HepG2 (cell line): ENCODE measurements around the gene OR6X1. TPM values are rescaled to one million over a fixed set of nuclear protein-coding genes. Genes with fewer than 3 reads are reported as not detected.

Experiments used
- CENPT ChIP-seq: sonication (generic); formaldehyde crosslinking; IDR thresholded peaks from 2 replicates; pipeline ENCODE4 v1.8.0; 2022; ENCODE audit warnings: low read depth, mild to moderate bottlenecking, moderate library complexity, missing genetic modification reagents
- CHD4 ChIP-seq: fragments of 200-600 bp; sonication (generic); IDR thresholded peaks from 2 replicates; pipeline ENCODE4 v1.7.0; 2017; ENCODE audit warnings: mild to moderate bottlenecking, low read length, borderline replicate concordance
- HDAC2 ChIP-seq: sonication (generic); formaldehyde crosslinking; IDR thresholded peaks from 2 replicates; pipeline ENCODE4 v1.4.0; 2020; ENCODE audit warnings: missing genetic modification reagents
- ISX ChIP-seq: sonication (generic); formaldehyde crosslinking; conservative IDR thresholded peaks from 2 replicates; pipeline ENCODE4 v1.5.0; 2020; ENCODE audit warnings: missing genetic modification reagents
- MAF1 ChIP-seq: sonication (generic); formaldehyde crosslinking; IDR thresholded peaks from 2 replicates; pipeline ENCODE4 v1.5.0; 2020; ENCODE audit warnings: missing genetic modification reagents, borderline replicate concordance
- PRPF4 ChIP-seq: fragments of 200-400 bp; formaldehyde crosslinking; IDR thresholded peaks from 2 replicates; pipeline ENCODE4 v1.6.1; 2016; ENCODE audit warnings: low read length, low read depth; ENCODE audit not compliant: poor library complexity, severe bottlenecking
- REPIN1 ChIP-seq: sonication (generic); formaldehyde crosslinking; IDR thresholded peaks from 2 replicates; pipeline ENCODE4 v1.8.0; 2022; ENCODE audit warnings: missing genetic modification reagents, low read depth, mild to moderate bottlenecking, borderline replicate concordance
- RNF2 ChIP-seq: fragments of 450-650 bp; conservative IDR thresholded peaks from 2 replicates; pipeline ENCODE4 v1.6.1; 2016; ENCODE audit warnings: low read depth
- RXRA ChIP-seq: sonication (generic); formaldehyde crosslinking; IDR thresholded peaks from 2 replicates; pipeline ENCODE4 v1.5.1; 2020; ENCODE audit warnings: missing genetic modification reagents
- SALL1 ChIP-seq: sonication (generic); formaldehyde crosslinking; IDR thresholded peaks from 2 replicates; pipeline ENCODE4 v1.8.0; 2022; ENCODE audit warnings: mild to moderate bottlenecking, missing genetic modification reagents
- SAP130 ChIP-seq: IDR thresholded peaks from 2 replicates; pipeline ENCODE4 v1.6.1; 2016; ENCODE audit warnings: low read depth
- SPEN ChIP-seq: sonication (generic); formaldehyde crosslinking; IDR thresholded peaks from 2 replicates; pipeline ENCODE4 v1.5.1; 2020; ENCODE audit warnings: low read depth, mild to moderate bottlenecking, missing genetic modification reagents
- ZFP1 ChIP-seq: IDR thresholded peaks from 2 replicates; pipeline ENCODE4 v1.6.1; 2016
- ZKSCAN1 ChIP-seq: fragments of 150-350 bp; IDR thresholded peaks from 2 replicates; pipeline ENCODE4 v1.6.1; 2014; ENCODE audit warnings: low read length
- ZNF136 ChIP-seq: sonication (generic); formaldehyde crosslinking; IDR thresholded peaks from 2 replicates; pipeline ENCODE4 v1.8.1; 2022; ENCODE audit warnings: low read depth, mild to moderate bottlenecking, moderate library complexity, missing genetic modification reagents
- ZNF260 ChIP-seq: sonication (generic); formaldehyde crosslinking; IDR thresholded peaks from 2 replicates; pipeline ENCODE4 v1.4.0; 2020; ENCODE audit warnings: missing genetic modification reagents, low read depth, mild to moderate bottlenecking, borderline replicate concordance
- ZNF263 ChIP-seq: sonication (generic); formaldehyde crosslinking; IDR thresholded peaks from 2 replicates; pipeline ENCODE4 v1.4.0; 2020; ENCODE audit warnings: missing genetic modification reagents
- ZNF335 ChIP-seq: sonication (generic); formaldehyde crosslinking; IDR thresholded peaks from 2 replicates; pipeline ENCODE4 v1.4.0; 2020; ENCODE audit warnings: missing genetic modification reagents
- ZNF512B ChIP-seq: sonication (generic); formaldehyde crosslinking; IDR thresholded peaks from 2 replicates; pipeline ENCODE4 v1.5.1; 2020; ENCODE audit warnings: missing genetic modification reagents, mild to moderate bottlenecking, borderline replicate concordance
- ZNF740 ChIP-seq: sonication (generic); formaldehyde crosslinking; IDR thresholded peaks from 2 replicates; pipeline ENCODE4 v1.4.0; 2020; ENCODE audit warnings: missing genetic modification reagents
- ZNF790 ChIP-seq: sonication (generic); formaldehyde crosslinking; IDR thresholded peaks from 2 replicates; pipeline ENCODE4 v1.8.0; 2022; ENCODE audit warnings: missing genetic modification reagents, mild to moderate bottlenecking, borderline replicate concordance
- polyA plus RNA-seq, 8 experiments: library from polyadenylated mRNA; depleted of rRNA in 3 of 8; stranded (reverse) in 7 of 8; unstranded in 1 of 8; fragments of >200 nt; fragmentation: Illumina TruSeq in 4 of 8; extraction: Trizol in 4 of 8; gene quantifications; 2 replicates each; pipeline versions ENCODE4 v1.2.1 to v1.2.3, GENCODE V29; 2011 to 2016; ENCODE audit warnings: low read depth in 4 of 8, missing spikeins in 1 of 8, mixed read lengths in 1 of 8; ENCODE audit not compliant: insufficient read depth in 1 of 8
- total RNA-seq, 5 experiments: library from RNA; depleted of rRNA; stranded (reverse); fragments of >200 nt; fragmentation: Illumina TruSeq; extraction: Trizol; gene quantifications; 2 replicates each; pipeline ENCODE4 v1.2.3, GENCODE V29; 2016; ENCODE audit warnings: low read depth in 1 of 5
- TF ChIP-seq, protein P1 (sequence below): sonication (generic); formaldehyde crosslinking; conservative IDR thresholded peaks from 2 replicates; pipeline ENCODE4 v1.8.1; 2023; ENCODE audit warnings: missing genetic modification reagents
- TF ChIP-seq, protein P2 (sequence below): sonication (generic); formaldehyde crosslinking; IDR thresholded peaks from 2 replicates; pipeline ENCODE4 v1.5.0; 2020; ENCODE audit warnings: mild to moderate bottlenecking, missing genetic modification reagents

OR6X1 gene
- total and polyA plus RNA-seq, 2 of the 13 experiments (the other 11 are each of a cell fraction or from before 2014, with no cell fraction given) = not detected

DNA sequence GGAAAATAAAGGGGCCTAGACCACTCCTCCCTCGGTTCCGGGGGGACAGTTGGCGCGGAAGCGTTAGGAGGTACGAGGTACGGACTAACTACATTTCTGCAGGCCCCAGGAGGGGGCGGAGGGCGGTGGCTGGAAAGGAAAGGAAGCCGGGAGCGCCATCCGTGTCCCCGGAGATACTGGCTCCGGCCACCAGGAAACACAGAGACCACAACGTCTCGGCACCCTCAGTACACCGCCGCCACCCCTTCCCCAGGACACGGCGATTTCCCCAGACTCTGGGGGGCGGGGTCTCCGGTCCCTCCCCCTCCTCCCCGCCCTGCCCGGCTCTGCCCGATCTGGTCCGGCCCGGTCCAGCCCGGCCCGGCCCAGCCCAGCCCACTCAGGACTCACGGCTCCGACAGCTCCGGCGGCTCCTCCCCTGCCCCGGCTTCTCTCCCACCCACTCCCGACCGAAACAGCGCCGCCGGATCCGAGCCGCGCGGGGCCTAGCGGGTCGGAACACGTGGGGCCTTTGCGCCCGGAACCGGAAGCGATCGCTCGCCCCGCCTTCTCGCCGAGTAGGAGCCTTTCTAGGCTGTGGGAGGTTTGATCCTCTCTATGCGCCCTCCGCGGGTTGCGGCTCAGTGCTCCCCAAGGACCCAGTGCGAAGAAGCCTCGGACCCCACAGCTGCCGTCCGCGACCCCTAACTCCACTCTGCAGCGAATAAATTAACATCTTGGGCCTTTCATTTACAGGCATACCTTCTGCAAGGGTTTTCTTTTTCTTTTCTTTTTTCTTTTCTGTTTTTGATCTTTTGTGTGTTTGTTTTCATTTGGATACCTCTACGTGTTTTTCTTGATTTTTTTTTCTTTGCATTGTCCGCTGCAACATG is 12.9 kb downstream of the OR6X1 start, which contains the start of gene ZNF202 (continued):
- TF ChIP-seq, protein P1, sequence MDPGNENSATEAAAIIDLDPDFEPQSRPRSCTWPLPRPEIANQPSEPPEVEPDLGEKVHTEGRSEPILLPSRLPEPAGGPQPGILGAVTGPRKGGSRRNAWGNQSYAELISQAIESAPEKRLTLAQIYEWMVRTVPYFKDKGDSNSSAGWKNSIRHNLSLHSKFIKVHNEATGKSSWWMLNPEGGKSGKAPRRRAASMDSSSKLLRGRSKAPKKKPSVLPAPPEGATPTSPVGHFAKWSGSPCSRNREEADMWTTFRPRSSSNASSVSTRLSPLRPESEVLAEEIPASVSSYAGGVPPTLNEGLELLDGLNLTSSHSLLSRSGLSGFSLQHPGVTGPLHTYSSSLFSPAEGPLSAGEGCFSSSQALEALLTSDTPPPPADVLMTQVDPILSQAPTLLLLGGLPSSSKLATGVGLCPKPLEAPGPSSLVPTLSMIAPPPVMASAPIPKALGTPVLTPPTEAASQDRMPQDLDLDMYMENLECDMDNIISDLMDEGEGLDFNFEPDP (CRISPR knock-in tag) = no peak
- no peak for TF ChIP-seq CENPT
- TF ChIP-seq CHD4 = no peak
- TF ChIP-seq REPIN1 (CRISPR knock-in tag) = 0 out of 2 replicates have a peak, but pooled peaks have one; percentile 30
- peak; percentile 28; the same call in 1 of the 2 replicates for TF ChIP-seq ZNF790
- TF ChIP-seq ZNF335 = 0 out of 2 replicates have a peak, but pooled peaks have one; percentile 55
- TF ChIP-seq, protein P2, sequence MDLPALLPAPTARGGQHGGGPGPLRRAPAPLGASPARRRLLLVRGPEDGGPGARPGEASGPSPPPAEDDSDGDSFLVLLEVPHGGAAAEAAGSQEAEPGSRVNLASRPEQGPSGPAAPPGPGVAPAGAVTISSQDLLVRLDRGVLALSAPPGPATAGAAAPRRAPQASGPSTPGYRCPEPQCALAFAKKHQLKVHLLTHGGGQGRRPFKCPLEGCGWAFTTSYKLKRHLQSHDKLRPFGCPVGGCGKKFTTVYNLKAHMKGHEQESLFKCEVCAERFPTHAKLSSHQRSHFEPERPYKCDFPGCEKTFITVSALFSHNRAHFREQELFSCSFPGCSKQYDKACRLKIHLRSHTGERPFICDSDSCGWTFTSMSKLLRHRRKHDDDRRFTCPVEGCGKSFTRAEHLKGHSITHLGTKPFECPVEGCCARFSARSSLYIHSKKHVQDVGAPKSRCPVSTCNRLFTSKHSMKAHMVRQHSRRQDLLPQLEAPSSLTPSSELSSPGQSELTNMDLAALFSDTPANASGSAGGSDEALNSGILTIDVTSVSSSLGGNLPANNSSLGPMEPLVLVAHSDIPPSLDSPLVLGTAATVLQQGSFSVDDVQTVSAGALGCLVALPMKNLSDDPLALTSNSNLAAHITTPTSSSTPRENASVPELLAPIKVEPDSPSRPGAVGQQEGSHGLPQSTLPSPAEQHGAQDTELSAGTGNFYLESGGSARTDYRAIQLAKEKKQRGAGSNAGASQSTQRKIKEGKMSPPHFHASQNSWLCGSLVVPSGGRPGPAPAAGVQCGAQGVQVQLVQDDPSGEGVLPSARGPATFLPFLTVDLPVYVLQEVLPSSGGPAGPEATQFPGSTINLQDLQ = 0 out of 2 replicates have a peak, but pooled peaks have one; percentile 64
- no peak; the same call in 1 of the 2 replicates for TF ChIP-seq ZNF740
- peak; percentile 94; the same call in 1 of the 2 replicates for TF ChIP-seq SPEN (CRISPR knock-in tag)
- TF ChIP-seq SAP130 = peak; percentile 95
- TF ChIP-seq RNF2 = peak; percentile 67
- TF ChIP-seq MAF1 = no peak
- TF ChIP-seq ZNF260 (CRISPR knock-in tag) = no peak
- peak; percentile 40; the same call in 1 of the 2 replicates for TF ChIP-seq ZFP1 (CRISPR knock-in tag)
- TF ChIP-seq SALL1 = peak; percentile 76
- TF ChIP-seq RXRA = peak; percentile 41; the same call in 1 of the 2 replicates
- no peak for TF ChIP-seq PRPF4
- TF ChIP-seq ISX (CRISPR knock-in tag) = no peak
- TF ChIP-seq ZNF512B (CRISPR knock-in tag) = no peak
- TF ChIP-seq ZKSCAN1 = no peak
- peak; percentile 69; the same call in 1 of the 2 replicates for TF ChIP-seq ZNF136 (CRISPR knock-in tag)
- peak; percentile 67; the same call in 1 of the 2 replicates for TF ChIP-seq HDAC2
- peak; percentile 97 for TF ChIP-seq ZNF263 (CRISPR knock-in tag)
